OCI-LY7 (cell line): ENCODE results near the gene FAM120B. TPM values are rescaled to one million over a fixed set of nuclear protein-coding genes. Genes with fewer than 3 reads are reported as not detected.

ENCODE experiments used
- BruUV-seq: library from RNA; stranded (reverse); fragments of 400-500 nt; replicated peaks from 2 replicates; lab custom pipeline; 2021; lab: Mats Ljungman, UMichigan
- CTCF ChIA-PET: fragments of 300-600 bp; sonication (Branson Sonifier 250); formaldehyde crosslinking; loops from one replicate; lab custom pipeline; 2022; ENCODE audit warnings: antibody characterized with exemption; ENCODE audit not compliant: unreplicated experiment; lab: Charles Lee
- POLR2A ChIA-PET: fragments of 300-600 bp; sonication (Branson Sonifier 250); formaldehyde crosslinking; loops from one replicate; lab custom pipeline; 2022; ENCODE audit warnings: antibody characterized with exemption; lab: Charles Lee
- DNase-seq: peaks from one replicate; pipeline ENCODE4 v3.0.0-alpha.2; 2015; ENCODE audit warnings: low spot score
- H2AFZ ChIP-seq: fragments of 200-600 bp; sonication (generic), shearing (Covaris generic); 2 replicates; pipeline ENCODE4 v1.6.1; 2014; ENCODE audit warnings: mild to moderate bottlenecking, antibody characterized with exemption, low read length, moderate library complexity
- H3K27ac ChIP-seq: fragments of 200-600 bp; sonication (generic); 2 replicates; pipeline ENCODE4 v1.5.1; 2014; ENCODE audit warnings: mixed run types, low read depth, mild to moderate bottlenecking, moderate library complexity, low read length, inconsistent platforms; ENCODE audit not compliant: poor library complexity, severe bottlenecking
- H3K36me3 ChIP-seq: fragments of 200-600 bp; sonication (generic); 2 replicates; pipeline ENCODE4 v1.6.1; 2014; ENCODE audit warnings: mild to moderate bottlenecking, antibody characterized with exemption, low read length, moderate library complexity, mixed read lengths; ENCODE audit not compliant: insufficient read depth
- H3K4me1 ChIP-seq: fragments of 200-600 bp; sonication (generic); 2 replicates; pipeline ENCODE4 v1.5.1; 2014; ENCODE audit warnings: mild to moderate bottlenecking, low read length; ENCODE audit not compliant: insufficient read depth, poor library complexity, severe bottlenecking
- H3K4me2 ChIP-seq: fragments of 200-600 bp; sonication (generic); 2 replicates; pipeline ENCODE4 v1.6.1; 2014; ENCODE audit warnings: mild to moderate bottlenecking, low read length
- H3K4me3 ChIP-seq: fragments of 200-600 bp; sonication (generic); 2 replicates; pipeline ENCODE4 v1.5.1; 2014; ENCODE audit warnings: mild to moderate bottlenecking, low read depth, low read length; ENCODE audit not compliant: poor library complexity, severe bottlenecking
- H3K79me2 ChIP-seq: fragments of 200-600 bp; sonication (generic); 2 replicates; pipeline ENCODE4 v1.6.1; 2016; ENCODE audit warnings: low read depth, mild to moderate bottlenecking, low read length, moderate library complexity, mixed read lengths; ENCODE audit not compliant: insufficient read depth
- H3K9me2 ChIP-seq: fragments of 200-600 bp; sonication (generic); 2 replicates; pipeline ENCODE4 v1.6.1; 2016; ENCODE audit warnings: mild to moderate bottlenecking, low read length, mixed read lengths; ENCODE audit not compliant: insufficient read depth
- H3K9me3 ChIP-seq: fragments of 200-600 bp; sonication (generic); 2 replicates; pipeline ENCODE4 v1.6.1; 2014; ENCODE audit warnings: mild to moderate bottlenecking, mixed run types, low read length, mixed read lengths
- H4K20me1 ChIP-seq: fragments of 200-600 bp; sonication (generic); 2 replicates; pipeline ENCODE4 v1.6.1; 2014; ENCODE audit warnings: mild to moderate bottlenecking, antibody characterized with exemption, low read length, moderate library complexity, mixed read lengths; ENCODE audit not compliant: insufficient read depth
- CTCF ChIP-seq: fragments of 200-600 bp; sonication (generic); conservative IDR thresholded peaks from 2 replicates; pipeline ENCODE4 v1.5.1; 2014; ENCODE audit warnings: mild to moderate bottlenecking, antibody characterized with exemption, low read length, moderate library complexity, mixed read lengths
- EZH2phosphoT487 ChIP-seq: fragments of 200-600 bp; sonication (generic); IDR thresholded peaks from 2 replicates; pipeline ENCODE4 v1.6.1; 2018; ENCODE audit warnings: low read depth, borderline replicate concordance, mild to moderate bottlenecking, mixed run types, antibody characterized with exemption, low read length, moderate library complexity, mixed read lengths
- intact Hi-C: fragments of 100-400 bp; cut with micrococcal nuclease; formaldehyde crosslinking; loops from one replicate; pipeline ENCODE4 v1.10.0; 2022; ENCODE audit not compliant: unreplicated experiment
- total RNA-seq, 2 experiments: library from RNA; depleted of rRNA in 1 of 2; stranded (reverse); fragments of >200 nt in 1 of 2; shearing (Covaris generic) in 1 of 2; gene quantifications; 2 replicates each; pipeline ENCODE4 v1.2.3, GENCODE V29; 2014 to 2022

Gene FAM120B
- total RNA-seq, 2 experiments from 2014 or later, result 12.8 to 32.9 TPM

- DNase-seq, result no peak
- BruUV-seq, result no TSS peak
- no peaks in the 10 kb centered on the region for H3K79me2 ChIP-seq
- POLR2A ChIA-PET, result no interaction called here
- no peaks in the 10 kb centered on the region for H4K20me1 ChIP-seq
- TF ChIP-seq CTCF (no peak), EZH2phosphoT487 (no peak)
- CTCF ChIA-PET, result no interaction called here
- no peaks in the 10 kb centered on the region for H3K9me2 ChIP-seq
- H3K9me3 ChIP-seq, result no peaks in the 10 kb centered on the region
- no peaks in the 10 kb centered on the region for H3K4me1 ChIP-seq
- H3K4me2 ChIP-seq, result no peak overlapping the region
- H3K4me3 ChIP-seq, result no peak overlapping the region
- H3K36me3 ChIP-seq, result no peaks in the 10 kb centered on the region
- no peak overlapping the region for H2AFZ ChIP-seq
- H3K27ac ChIP-seq, result no peak overlapping the region
- intact Hi-C loops, result no loop called here
Observed at GRCh38 chr6:170258407-170258806, 48.2 kb upstream of the FAM120B start.

- Histone ChIP-seq H3K4me1 (no peaks in the 10 kb centered on the region), H3K9me2 (no peaks in the 10 kb centered on the region), H3K9me3 (no peaks in the 10 kb centered on the region), H3K4me3 (no peak overlapping the region), H3K27ac (no peak overlapping the region), H3K79me2 (no peaks in the 10 kb centered on the region), H3K4me2 (no peak overlapping the region), H3K36me3 (no peaks in the 10 kb centered on the region), H2AFZ (no peak overlapping the region), H4K20me1 (no peaks in the 10 kb centered on the region)
- no peak for DNase-seq
- no peak for TF ChIP-seq EZH2phosphoT487
- no peak for TF ChIP-seq CTCF
- ChIA-PET POLR2A (no interaction called here), CTCF (no interaction called here)
- intact Hi-C loops, result no loop called here
- BruUV-seq, result no TSS peak
Observed at GRCh38 chr6:170259278-170259677, 47.3 kb upstream of the FAM120B start.

GRCh38 chr6:170260686-170261085 is 45.9 kb upstream of the FAM120B start:
- ChIA-PET CTCF (no interaction called here), POLR2A (no interaction called here)
- no peak overlapping the region for H3K27ac ChIP-seq
- H3K9me2 ChIP-seq, result no peaks in the 10 kb centered on the region
- no peak overlapping the region for H3K4me3 ChIP-seq
- peak; percentile 5 for DNase-seq
- H3K9me3 ChIP-seq, result no peaks in the 10 kb centered on the region
- no peak overlapping the region for H2AFZ ChIP-seq
- no TSS peak for BruUV-seq
- no peaks in the 10 kb centered on the region for H3K79me2 ChIP-seq
- intact Hi-C loops, result no loop called here
- no peaks in the 10 kb centered on the region for H4K20me1 ChIP-seq
- no peak for TF ChIP-seq EZH2phosphoT487
- peak; percentile 45 for TF ChIP-seq CTCF
- H3K4me2 ChIP-seq, result no peak overlapping the region
- no peaks in the 10 kb centered on the region for H3K36me3 ChIP-seq
- no peaks in the 10 kb centered on the region for H3K4me1 ChIP-seq
